Fibroblast of villous mesenchyme (primary cell): ENCODE results near the gene TRAPPC11. TPM values are rescaled to one million over a fixed set of nuclear protein-coding genes. Genes with fewer than 3 reads are reported as not detected.
"Not testable (repeated sequence)": the region's sequence is repeated elsewhere in the genome, so short reads cannot be mapped to it uniquely, and the experiment has no call there.

Experiments used
- DNase-seq: peaks from one replicate; pipeline ENCODE4 v3.0.0-alpha.2; 2010; ENCODE audit warnings: low read depth
- H3K4me3 ChIP-seq: 2 replicates; pipeline ENCODE4 v1.5.1; 2011; ENCODE audit warnings: low read depth, mild to moderate bottlenecking, low read length
- total RNA-seq: library from RNA; depleted of rRNA; stranded (reverse); fragments of >200 nt; gene quantifications from 2 replicates; pipeline ENCODE4 v1.2.3, GENCODE V29; 2012
- TF ChIP-seq, protein P1 (sequence below): IDR thresholded peaks from 2 replicates; pipeline ENCODE4 v1.5.1; 2012; ENCODE audit warnings: low read depth, mild to moderate bottlenecking, low read length; ENCODE audit not compliant: insufficient read depth

TRAPPC11 gene
- total RNA-seq, 1 donor = 69.1 TPM

DNA sequence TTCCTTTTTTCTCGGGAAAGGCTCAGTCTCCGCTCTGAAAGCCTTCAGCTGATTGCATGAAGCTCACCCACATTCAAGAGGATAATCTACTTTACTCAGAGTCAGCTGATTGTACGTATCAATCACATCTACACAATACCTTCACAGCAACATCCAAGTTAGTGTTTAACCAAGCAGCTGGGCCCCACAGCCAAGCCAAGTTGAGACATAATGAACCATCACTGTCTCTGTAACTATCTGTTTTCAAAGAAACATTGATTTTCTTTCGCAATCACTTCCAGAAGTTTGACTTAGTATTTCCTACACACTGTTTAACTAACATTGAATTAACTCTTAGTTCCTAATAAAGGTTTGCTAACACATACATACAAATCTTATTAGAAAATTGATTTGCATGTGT, 40.4 kb upstream of the TRAPPC11 start:
- no peak overlapping the region for H3K4me3 ChIP-seq
- peak; percentile 36 for DNase-seq
- TF ChIP-seq, protein P1, sequence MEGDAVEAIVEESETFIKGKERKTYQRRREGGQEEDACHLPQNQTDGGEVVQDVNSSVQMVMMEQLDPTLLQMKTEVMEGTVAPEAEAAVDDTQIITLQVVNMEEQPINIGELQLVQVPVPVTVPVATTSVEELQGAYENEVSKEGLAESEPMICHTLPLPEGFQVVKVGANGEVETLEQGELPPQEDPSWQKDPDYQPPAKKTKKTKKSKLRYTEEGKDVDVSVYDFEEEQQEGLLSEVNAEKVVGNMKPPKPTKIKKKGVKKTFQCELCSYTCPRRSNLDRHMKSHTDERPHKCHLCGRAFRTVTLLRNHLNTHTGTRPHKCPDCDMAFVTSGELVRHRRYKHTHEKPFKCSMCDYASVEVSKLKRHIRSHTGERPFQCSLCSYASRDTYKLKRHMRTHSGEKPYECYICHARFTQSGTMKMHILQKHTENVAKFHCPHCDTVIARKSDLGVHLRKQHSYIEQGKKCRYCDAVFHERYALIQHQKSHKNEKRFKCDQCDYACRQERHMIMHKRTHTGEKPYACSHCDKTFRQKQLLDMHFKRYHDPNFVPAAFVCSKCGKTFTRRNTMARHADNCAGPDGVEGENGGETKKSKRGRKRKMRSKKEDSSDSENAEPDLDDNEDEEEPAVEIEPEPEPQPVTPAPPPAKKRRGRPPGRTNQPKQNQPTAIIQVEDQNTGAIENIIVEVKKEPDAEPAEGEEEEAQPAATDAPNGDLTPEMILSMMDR = no peak

DNA sequence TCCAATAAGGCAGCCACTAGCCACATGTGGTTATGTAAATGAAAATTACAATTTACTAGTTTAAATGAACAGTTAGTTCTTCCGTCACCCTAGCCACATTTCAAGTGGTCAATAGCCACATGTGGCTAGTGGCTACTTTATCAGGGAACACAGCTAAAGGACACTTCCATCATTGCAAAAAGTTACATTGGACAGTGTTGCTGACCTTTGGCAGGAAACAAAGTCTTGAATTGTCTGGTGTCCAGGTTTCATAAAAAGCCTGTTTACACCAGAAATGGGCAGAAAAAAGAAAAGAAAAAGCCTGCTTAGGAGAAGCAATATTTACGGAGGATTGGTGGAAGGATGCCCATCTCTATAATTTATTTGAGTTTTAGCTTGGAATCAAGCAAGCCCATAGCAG, 38.7 kb upstream of the TRAPPC11 start:
- no peak for DNase-seq
- H3K4me3 ChIP-seq = no peak overlapping the region
- TF ChIP-seq, protein P1 = no peak

DNA sequence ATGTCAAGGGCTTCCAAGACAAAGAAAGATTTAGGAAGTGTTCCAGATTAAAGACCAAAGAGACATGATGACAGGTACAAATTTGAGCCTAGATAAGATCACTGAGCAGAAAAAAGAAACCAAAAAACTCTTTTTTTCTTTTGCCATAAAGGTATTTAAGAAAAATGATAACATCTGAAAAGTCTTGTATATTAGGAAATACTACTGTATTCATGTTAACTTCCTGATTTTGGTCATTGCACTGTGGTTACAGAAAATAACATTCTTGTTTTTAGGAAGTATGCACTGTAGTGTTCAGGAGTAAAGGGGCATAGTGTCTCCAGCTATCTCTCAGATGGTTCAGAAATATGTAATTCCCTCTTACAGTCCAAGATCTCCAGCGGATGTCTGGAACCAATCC, 37.2 kb upstream of the TRAPPC11 start:
- DNase-seq = no peak
- TF ChIP-seq, protein P1 = no peak
- no peak overlapping the region for H3K4me3 ChIP-seq

DNA sequence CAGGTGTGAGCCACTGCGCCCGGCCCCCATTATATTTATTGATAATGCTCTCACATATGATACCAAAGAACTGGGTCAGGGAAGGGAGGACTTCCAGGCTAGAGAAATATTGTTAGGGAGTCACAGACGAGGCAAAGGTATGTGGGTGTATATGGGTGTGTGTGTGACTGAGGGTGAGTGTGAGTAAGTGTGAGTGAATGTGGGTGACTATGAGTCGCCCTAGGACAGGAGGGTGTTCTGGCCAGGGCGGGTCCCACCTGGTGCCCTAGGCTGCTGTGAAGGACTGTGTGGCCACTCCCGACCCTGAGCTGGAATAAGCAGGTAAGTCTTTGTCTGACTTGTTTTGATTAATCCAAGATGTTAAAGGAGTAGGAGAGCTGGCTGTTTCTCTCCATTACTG, 34.5 kb upstream of the TRAPPC11 start:
- TF ChIP-seq, protein P1 = no peak
- DNase-seq = no peak
- H3K4me3 ChIP-seq = no peak overlapping the region

DNA sequence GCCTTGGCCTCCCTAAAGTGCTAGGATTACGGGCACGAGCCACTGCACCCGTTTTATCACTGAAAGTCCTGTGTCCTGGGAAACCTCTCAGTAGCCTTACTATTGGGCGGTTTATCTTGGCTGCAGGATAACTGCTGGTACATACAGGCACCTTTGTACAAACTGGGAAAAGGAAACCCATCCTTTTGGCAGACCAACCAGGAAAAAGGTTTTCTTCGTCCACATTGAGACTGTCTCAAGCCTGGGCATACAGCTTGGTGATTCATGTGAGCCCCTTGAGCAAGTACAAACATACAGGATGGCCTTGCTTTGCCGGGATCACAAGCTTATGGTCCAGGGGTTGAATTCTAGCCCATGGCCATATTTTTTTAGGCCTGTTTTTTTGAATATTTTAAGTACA, 32.9 kb upstream of the TRAPPC11 start:
- TF ChIP-seq, protein P1 = no peak
- no peak for DNase-seq
- no peak overlapping the region for H3K4me3 ChIP-seq

DNA sequence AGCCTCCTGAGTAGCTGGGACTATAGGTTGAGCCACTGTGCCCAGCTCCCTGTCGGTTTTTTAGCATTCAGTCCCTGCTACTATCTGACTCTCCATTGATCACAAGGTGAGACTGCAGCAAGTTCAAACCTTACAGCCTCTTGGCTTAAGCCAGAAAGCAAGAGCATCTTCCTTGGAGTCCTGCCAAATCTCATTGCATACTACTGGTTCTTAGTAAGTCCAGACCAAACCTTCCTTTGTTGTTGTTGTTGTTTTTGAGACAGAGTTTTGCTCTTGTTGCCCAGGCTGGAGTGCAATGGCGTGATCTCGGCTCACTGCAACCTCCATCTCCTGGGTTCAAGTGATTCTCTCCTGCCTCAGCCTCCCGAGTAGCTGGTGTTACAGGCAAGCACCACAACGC, 31.8 kb upstream of the TRAPPC11 start:
- DNase-seq, H3K4me3 ChIP-seq: not testable (repeated sequence)

- H3K4me3 ChIP-seq = no peak overlapping the region
- TF ChIP-seq, protein P1 = no peak
- no peak for DNase-seq
Observed at GRCh38 chr4:183627979-183628588, 31.0 kb upstream of the TRAPPC11 start.
